ENCODE results near the gene FCGR2B.
"Not testable (repeated sequence)": the region's sequence is repeated elsewhere in the genome, so short reads cannot be mapped to it uniquely, and the experiment has no call there.

GRCh38 chr1:161624605-161625004 lies 38.3 kb upstream of the FCGR2B start:
- TF ChIP-seq EZH2 (IDR thresholded peaks at IDR 0.05; ENCODE audit: low read length, missing control alignments), result not testable (repeated sequence)
- TF ChIP-seq, protein P1, sequence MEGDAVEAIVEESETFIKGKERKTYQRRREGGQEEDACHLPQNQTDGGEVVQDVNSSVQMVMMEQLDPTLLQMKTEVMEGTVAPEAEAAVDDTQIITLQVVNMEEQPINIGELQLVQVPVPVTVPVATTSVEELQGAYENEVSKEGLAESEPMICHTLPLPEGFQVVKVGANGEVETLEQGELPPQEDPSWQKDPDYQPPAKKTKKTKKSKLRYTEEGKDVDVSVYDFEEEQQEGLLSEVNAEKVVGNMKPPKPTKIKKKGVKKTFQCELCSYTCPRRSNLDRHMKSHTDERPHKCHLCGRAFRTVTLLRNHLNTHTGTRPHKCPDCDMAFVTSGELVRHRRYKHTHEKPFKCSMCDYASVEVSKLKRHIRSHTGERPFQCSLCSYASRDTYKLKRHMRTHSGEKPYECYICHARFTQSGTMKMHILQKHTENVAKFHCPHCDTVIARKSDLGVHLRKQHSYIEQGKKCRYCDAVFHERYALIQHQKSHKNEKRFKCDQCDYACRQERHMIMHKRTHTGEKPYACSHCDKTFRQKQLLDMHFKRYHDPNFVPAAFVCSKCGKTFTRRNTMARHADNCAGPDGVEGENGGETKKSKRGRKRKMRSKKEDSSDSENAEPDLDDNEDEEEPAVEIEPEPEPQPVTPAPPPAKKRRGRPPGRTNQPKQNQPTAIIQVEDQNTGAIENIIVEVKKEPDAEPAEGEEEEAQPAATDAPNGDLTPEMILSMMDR (conservative IDR thresholded peaks at IDR 0.05 in 1 of 2, IDR thresholded peaks at IDR 0.05 in 1 of 2; ENCODE audit: low read depth in 1 of 2, low read length in 2 of 2), result not testable (repeated sequence)
